Endothelial cell (in vitro differentiated cells): ENCODE results near the gene MARCHF3. TPM values are rescaled to one million over a fixed set of nuclear protein-coding genes. Genes with fewer than 3 reads are reported as not detected.

Experiments
- DNase-seq: peaks from one replicate; pipeline ENCODE4 v3.0.0; 2021; ENCODE audit warnings: low spot score
- H3K27ac Mint-ChIP-seq: one replicate; pipeline ENCODE4 v1.8.0; 2021; ENCODE audit warnings: mixed read lengths, inconsistent platforms; ENCODE audit not compliant: unreplicated experiment
- H3K27me3 Mint-ChIP-seq: one replicate; pipeline ENCODE4 v1.8.0; 2021; ENCODE audit warnings: mild to moderate bottlenecking, moderate library complexity, mixed read lengths, inconsistent platforms; ENCODE audit not compliant: unreplicated experiment
- H3K36me3 Mint-ChIP-seq: one replicate; pipeline ENCODE4 v1.8.0; 2021; ENCODE audit warnings: mild to moderate bottlenecking, low read depth, mixed read lengths, inconsistent platforms; ENCODE audit not compliant: unreplicated experiment
- H3K4me1 Mint-ChIP-seq: one replicate; pipeline ENCODE4 v1.8.0; 2021; ENCODE audit warnings: mild to moderate bottlenecking, mixed read lengths, inconsistent platforms; ENCODE audit not compliant: unreplicated experiment
- H3K4me3 Mint-ChIP-seq: one replicate; pipeline ENCODE4 v1.8.0; 2021; ENCODE audit warnings: mild to moderate bottlenecking, mixed read lengths, inconsistent platforms; ENCODE audit not compliant: unreplicated experiment
- H3K9me3 Mint-ChIP-seq: one replicate; pipeline ENCODE4 v1.8.0; 2021; ENCODE audit warnings: mixed read lengths, inconsistent platforms; ENCODE audit not compliant: unreplicated experiment
- CTCF ChIP-seq: fragments of 200-600 bp; sonication (generic); IDR thresholded peaks from one replicate; pipeline ENCODE4 v1.5.0; 2021; ENCODE audit warnings: antibody characterized with exemption; ENCODE audit not compliant: unreplicated experiment
- total RNA-seq: library from RNA; stranded (reverse); fragmentation: NEBNext Ultra II Directional; extraction: Animal tissue kit (Norgen Biotek cat#: 25700); gene quantifications from one replicate; pipeline ENCODE4 v1.2.1, GENCODE V29; 2021; ENCODE audit not compliant: unreplicated experiment

Gene MARCHF3
- total RNA-seq, 1 donor from 2014 or later, result 47.9 TPM

GRCh38 chr5:126872561-126873354, 157.6 kb downstream of the MARCHF3 start:
- DNase-seq, result no peak
- H3K36me3 Mint-ChIP-seq, result peaks cover 33% of the 10 kb centered on the region
- no peak overlapping the region for H3K27ac Mint-ChIP-seq
- H3K4me3 Mint-ChIP-seq, result peak overlapping the region; percentile 1
- no peak for TF ChIP-seq CTCF
- H3K4me1 Mint-ChIP-seq, result peaks cover 40% of the 10 kb centered on the region
- no peaks in the 10 kb centered on the region for H3K27me3 Mint-ChIP-seq
- no peaks in the 10 kb centered on the region for H3K9me3 Mint-ChIP-seq

DNA sequence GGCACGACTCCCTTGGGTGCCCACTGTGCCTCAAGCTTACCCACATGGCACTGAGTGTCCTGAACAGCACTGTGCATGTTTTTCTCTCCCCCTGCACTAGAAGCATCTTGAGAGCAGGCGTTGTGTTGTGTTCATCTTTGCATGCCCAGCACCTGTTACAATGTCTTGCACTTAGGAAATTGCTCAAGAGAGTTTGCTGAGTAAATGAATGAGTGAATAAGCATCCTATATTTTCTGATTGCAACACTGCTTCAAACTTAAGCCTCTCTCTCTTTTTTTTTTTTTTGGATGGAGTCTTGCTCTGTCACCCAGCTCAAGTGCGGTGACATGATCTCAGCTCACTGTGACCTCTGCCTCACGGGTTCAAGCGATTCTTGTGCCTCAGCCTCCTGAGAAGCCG, 158.9 kb downstream of the MARCHF3 start:
- peaks cover 31% of the 10 kb centered on the region for H3K36me3 Mint-ChIP-seq
- H3K4me1 Mint-ChIP-seq, result peaks cover 35% of the 10 kb centered on the region
- no peak for DNase-seq
- no peaks in the 10 kb centered on the region for H3K9me3 Mint-ChIP-seq
- H3K4me3 Mint-ChIP-seq, result no peak overlapping the region
- no peak overlapping the region for H3K27ac Mint-ChIP-seq
- no peaks in the 10 kb centered on the region for H3K27me3 Mint-ChIP-seq
- no peak for TF ChIP-seq CTCF

DNA sequence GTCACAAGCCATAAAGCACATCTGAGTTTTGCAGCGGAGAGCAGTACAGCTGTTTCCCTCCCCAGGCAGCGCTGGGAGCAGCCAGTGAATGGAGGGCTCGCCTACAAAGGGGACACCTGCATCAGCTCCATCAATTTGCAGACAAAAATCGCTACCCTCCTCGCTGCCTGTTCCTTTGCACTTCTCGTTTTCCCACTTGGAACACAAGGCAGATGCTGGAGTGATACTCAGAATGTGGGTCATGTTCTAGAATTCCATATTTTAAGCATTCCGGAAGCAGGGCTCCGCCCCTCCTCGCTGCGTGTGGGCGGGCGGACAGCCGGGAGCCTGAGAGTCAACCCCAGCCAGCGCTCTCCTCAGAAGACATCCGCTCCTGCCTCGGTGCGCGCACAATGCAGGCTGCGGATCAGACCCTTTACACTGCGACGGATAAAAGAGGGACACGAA, 161.3 kb downstream of the MARCHF3 start:
- no peaks in the 10 kb centered on the region for H3K9me3 Mint-ChIP-seq
- H3K4me1 Mint-ChIP-seq, result peaks cover 21% of the 10 kb centered on the region
- TF ChIP-seq CTCF, result no peak
- H3K4me3 Mint-ChIP-seq, result peak overlapping the region; percentile 38
- peaks cover 25% of the 10 kb centered on the region for H3K36me3 Mint-ChIP-seq
- DNase-seq, result peak; percentile 19
- no peaks in the 10 kb centered on the region for H3K27me3 Mint-ChIP-seq
- peak overlapping the region; percentile 22 for H3K27ac Mint-ChIP-seq

DNA sequence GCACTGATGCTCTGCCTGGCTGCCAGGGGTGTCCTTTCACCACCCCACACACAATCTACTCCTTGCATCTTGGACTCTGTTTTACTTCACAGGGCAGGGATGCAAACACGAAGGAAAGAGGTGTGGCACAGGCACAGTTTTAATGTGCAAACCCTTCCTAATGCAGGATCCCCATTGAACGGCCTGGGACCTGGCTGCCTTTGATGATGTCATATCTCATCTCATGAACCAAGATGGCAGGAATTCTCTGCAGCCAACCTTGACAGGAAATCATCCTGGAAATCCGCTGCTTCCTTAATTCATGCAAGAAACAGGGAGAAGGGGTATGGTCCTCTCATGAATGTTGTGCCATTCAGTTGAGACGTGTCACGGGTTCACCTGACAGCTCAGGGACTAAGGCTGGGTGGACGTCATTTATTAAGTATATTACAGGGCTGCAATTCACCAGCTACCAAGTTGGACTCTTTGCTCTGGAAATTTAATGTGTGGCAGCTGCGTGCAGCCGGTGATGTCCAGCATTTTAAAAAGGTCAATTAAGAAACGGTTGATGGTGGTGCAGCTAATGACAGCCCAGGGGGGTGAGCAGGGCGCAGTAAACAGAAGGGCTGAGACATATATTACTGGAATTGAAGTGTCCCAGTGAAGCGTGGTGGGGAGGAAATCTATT, 161.9 kb downstream of the MARCHF3 start:
- H3K27me3 Mint-ChIP-seq, result peaks cover 2% of the 10 kb centered on the region
- H3K9me3 Mint-ChIP-seq, result no peaks in the 10 kb centered on the region
- H3K4me1 Mint-ChIP-seq, result peaks cover 21% of the 10 kb centered on the region
- H3K27ac Mint-ChIP-seq, result peak overlapping the region; percentile 22
- no peak for DNase-seq
- H3K4me3 Mint-ChIP-seq, result peak overlapping the region; percentile 38
- peaks cover 23% of the 10 kb centered on the region for H3K36me3 Mint-ChIP-seq
- TF ChIP-seq CTCF, result no peak
